GM21526 (cell line): Measurements from ENCODE around the gene CELA1.
"Not testable (repeated sequence)": the region's sequence is repeated elsewhere in the genome, so short reads cannot be mapped to it uniquely, and the experiment has no call there.

Experiments used
- ATAC-seq: cut with Tn5 transposase; IDR thresholded peaks from one replicate; pipeline ENCODE4 v1.9.1; 2021; ENCODE audit warnings: moderate library complexity; ENCODE audit not compliant: unreplicated experiment, low FRiP score

The CELA1 gene

DNA sequence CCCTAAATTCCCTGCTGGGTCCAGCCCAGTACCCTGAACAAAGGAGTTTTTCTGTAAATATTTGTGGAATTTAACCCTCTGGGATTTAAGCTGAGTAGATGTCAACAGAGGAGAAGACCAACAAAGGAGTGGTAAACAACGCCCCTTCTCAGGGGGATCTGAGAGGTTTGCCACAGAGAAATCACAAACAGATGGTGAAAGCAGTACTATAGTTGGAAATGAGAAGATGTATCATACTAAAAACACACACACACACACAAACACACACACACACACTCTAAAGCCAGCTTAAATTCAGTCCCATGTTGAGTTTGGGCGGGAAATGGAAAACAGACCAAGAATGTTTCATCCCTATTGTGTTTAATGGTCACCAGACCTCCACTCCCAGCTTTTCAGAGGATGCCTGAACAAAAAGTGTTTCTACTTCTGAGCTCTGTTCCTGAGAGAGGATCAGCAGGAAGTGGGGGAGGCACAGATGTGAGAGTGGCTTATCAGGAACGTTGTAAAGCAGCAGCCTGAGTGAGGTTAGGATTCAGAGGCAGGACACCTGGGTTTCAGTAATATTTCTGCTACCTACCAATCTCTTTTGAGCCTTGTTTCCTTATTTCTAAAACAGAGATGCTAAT lies 25.7 kb downstream of the CELA1 start:
- no peak for ATAC-seq

DNA sequence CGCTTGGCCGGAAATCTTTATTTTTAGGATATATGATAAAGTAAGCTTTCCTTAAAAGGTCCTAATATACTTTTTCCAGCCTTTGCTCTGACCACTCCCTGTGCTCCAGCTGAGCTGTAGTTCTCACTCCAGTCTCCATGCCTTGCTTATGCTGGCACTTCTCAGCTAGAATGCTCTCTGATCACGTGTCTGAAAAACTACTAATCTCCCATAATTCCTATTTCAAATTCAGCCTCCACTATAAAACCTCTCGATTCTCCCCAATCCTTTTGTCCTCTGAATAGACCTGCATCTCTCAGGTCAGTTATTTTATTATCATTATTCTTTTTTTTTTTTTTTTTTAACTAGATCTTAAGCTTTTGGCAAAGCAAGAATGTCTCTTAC lies 26.2 kb downstream of the CELA1 start:
- no peak for ATAC-seq

DNA sequence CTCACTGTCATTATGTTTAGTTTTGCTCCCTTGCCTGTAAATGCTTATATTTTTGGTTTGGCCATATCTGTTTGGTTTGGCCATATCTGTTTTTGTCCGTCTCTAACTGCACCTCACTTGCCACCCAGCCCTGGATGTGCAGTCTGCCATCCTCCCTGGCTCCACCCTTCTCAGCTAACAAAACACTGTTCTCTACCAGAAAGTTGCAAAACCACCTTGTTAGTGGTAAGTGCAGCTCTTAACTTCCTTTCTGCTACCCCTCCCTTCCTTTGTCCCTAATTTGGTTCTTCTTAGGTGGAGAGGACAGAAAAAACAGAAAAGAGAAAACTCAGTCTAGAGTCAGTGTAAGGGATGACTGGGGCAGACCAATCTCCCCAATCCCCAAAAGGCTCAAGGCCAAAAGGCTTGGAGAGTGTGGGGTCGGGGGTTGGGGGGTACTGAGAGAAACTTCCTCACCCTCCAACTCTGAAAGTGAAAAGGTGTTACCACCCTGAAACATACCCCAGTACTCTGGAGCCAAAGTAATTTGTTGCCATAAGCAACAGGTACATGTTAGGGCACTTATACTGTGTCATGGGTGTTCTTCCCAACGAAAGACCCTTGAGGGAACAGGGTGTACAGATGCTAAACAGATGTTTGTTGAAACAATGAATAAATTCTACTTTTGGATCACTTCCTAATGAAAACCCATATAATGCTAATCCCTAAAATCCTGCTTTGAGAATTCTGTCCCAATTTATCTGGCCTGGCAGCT lies 27.5 kb downstream of the CELA1 start:
- no peak for ATAC-seq

DNA sequence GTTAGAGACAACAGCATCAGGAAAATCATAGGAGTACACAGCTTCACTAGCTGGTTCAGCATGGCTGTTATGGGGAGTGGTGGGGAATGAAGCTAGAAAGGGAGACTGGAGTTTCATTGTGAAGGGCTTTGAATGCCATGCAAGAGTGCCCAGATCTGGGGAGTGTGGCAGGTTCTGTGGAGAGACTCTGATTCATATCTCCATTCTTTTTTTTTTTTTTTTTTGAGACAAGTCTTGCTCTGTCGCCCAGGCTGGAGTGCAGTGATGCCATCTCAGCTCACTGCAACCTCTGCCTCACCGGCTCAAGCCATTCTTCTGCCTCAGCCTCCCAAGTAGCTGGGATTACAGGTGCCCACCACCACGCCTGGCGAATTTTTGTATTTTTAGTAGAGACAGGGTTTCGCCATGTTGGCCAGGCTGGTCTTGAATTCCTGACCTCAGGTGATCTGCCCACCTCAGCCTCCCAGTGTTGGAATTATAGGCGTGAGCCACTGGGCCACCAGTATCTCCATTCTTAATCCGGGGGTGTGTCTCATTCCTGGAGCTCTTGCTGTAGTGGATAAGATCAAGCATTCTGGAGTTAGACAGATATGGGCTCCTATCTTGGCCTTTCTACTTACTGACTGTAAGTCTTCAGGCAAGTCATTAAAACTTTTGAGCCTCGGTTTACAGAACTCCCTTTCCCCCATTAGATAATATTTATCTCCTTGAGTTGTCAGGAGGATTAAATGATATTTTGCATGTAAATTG lies 28.2 kb downstream of the CELA1 start:
- ATAC-seq, result not testable (repeated sequence)

DNA sequence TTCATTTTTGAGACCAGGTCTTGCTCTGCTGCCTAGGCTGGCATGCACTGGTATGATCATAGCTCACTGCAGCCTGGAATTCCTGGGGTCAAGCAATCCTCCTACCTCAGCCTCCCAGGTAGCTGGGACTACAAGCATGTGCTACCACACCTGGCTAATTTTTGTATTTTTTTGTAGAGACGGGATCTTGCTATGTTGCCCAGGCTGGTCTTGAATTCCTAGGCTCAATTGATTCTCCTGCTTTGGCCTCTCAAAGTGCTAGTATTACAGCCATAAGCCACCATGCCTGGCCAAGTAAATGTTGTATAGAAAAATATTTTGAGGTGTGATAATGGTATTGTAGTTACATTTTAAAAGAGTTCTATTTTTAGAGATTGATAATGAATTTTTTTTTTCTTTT lies 35.1 kb downstream of the CELA1 start:
- ATAC-seq, result no peak

DNA sequence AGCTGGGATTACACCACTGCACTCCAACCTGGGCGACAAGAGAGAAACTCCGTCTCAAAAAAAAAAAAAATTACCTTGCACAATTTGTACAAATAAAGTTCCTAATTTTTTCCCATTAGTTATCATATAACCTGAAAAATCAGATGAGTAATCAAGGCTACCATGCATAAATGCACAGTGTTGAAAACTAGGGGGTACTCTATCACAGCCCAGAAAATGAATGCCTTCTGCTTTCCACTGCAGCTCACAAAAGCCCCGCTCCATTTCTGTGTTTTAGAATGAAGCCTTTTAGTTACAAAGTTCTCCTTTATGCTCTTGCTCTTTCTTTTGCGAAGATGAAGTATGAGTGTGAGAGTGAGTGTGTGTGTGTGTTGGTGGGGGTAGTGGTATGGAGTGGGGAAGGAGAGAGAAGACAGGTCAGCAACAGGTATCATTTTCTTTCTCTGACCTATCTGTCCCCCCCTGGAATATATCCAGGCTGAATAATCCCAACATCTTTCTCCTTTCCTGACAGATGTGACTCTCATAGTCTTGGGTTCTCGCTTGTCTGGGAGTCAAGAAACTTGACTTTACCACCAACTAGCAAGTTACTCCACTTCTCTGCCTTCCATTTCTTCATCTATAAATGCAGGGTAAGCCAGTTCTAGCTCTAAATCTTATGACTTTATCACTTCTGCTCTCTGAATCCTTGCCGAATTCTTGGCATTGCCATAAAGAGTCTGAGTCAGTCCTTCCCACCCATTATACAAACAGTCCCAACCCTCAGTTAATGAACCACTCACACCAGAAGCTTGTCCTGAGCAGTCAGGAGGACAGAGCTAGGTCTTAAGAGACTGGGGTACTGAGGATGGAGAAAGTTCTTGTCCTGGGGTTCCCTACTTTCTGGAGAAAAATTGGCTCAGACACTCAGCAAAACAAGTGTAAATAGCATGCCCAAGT lies 38.6 kb downstream of the CELA1 start:
- ATAC-seq, result no peak

DNA sequence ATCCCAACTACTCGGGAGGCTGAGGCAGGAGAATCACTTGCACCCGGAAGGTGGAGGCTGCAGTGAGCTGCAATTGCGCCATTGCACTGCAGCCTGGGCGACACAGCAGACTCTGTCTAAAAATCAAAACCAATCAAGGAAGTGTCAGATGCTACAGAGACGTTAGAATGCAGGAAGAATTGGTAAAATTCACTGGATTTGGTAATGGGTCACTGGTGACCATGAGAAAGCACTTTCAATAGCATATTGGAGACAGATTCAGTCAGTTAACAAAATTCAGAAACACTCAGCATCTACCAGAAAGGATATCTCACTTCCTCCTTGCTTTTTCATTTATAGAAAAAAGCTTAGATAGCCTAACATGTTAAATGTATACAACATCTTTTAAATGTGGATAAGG lies 40.0 kb downstream of the CELA1 start:
- no peak for ATAC-seq

DNA sequence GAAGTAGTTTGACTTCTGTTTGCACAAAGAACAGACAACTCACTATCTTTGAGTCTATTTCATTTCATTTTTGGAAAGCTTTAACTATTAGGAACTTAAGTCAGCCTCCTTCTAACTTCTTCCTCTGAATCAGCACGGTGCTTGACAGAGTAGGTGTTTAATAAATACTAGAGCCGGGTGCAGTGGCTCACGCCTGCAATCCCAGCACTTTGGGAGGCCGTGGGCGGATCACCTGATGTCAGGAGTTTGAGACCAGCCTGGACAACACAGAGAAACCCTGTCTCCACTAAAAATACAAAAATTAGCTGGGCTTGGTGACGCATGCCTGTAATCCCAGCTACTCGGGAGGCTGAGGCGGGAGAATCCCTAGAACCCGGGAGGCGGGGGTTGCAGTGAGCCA lies 45.7 kb downstream of the CELA1 start:
- ATAC-seq, result not testable (repeated sequence)

DNA sequence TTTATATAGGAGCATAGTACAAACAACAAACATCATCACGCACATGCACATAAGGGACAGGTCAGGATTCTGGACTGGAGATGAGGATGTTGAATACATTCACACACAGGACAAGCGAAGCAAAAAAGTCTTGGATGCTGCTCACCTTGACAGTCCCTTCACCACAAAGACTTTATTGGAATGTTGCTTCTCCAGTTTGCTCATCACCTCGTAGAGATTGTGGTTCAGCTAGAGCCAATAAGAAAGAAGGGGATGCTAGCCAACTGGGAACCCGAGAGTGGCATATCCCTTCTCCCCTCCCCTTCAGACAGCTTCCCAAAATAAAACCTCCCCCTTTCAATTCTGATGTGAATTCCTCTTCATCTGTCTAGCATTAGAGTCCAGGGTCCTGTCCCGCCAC lies 50.8 kb downstream of the CELA1 start:
- ATAC-seq, result no peak

DNA sequence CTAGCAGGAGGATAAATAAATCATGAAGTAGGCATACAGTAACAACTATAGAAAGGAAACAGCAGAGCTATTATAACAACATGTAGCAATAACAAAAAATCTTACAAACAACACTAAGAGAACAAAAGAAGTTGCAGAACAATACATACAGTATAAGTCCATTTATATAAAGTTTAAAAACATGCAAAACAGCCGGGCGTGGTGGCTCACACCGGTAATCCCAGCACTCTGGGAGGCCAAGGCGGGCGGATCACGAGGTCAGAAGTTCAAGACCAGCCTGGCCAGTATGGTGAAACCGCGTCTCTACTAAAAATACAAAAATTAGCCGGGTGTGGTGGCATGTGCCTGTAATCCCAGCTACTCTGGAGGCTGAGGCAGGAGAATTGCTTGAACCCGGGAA lies 52.4 kb downstream of the CELA1 start:
- ATAC-seq, result not testable (repeated sequence)

DNA sequence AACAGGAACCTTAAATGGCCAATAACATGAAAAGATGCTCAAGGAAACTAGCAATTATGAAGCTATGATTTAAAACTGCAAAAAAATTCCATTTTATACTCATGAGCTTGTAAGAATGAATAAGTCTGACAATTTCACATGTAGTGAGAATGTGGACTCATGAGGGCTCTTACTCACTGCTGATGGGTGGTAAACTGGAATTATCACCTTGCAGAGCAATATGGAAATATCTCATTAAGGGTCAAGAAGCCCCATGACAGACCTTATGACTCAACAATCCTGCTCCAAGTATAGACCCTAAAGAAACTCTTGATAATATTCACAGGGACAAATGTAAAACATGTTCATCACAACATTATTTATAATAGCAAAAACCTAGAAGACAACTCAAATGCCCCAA lies 52.8 kb downstream of the CELA1 start:
- no peak for ATAC-seq

DNA sequence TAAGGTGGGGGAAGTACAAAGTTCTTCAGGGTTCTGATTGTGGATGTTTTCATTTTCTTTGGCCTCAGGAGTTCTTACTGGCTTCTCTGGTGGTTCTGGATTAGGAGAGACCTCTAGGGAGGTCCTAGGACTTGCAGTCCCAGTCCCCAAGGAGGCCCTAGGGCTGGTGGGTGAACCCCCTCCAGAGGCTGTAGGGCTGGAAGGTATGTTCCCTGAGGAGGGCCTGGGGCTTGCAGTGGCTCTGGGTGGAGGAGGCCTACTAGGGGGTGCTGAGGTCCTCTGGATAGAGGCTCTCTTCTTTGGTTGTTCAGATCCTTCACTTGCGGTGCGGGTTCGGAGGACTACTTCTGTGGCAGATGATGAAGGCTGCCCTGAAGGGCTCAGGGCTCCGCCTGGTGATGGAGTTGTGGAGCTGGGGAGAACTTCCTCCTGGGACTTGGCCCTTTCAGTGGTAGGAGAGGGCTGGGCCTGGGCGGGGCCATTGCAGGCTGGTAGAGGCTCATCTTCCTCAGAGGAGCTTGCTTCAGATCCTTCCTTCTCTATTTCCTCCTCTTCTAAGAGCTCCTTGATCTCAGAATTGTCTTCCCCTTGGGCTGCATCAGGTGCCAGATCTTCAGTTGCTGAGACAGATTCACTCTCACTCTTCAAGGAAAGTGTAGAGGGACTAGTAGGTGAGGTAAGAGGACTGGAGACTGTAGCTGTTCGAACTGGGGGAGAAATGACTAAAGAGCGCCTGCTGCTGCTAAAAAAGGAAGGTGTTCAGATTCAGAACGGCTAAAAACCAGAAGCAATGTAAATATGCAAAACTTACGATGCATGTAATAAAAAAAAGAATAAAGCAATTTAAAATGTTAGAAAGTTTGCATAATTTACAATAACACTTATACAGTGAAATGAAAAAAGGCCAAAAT lies 54.6 kb downstream of the CELA1 start:
- ATAC-seq, result not testable (repeated sequence)

DNA sequence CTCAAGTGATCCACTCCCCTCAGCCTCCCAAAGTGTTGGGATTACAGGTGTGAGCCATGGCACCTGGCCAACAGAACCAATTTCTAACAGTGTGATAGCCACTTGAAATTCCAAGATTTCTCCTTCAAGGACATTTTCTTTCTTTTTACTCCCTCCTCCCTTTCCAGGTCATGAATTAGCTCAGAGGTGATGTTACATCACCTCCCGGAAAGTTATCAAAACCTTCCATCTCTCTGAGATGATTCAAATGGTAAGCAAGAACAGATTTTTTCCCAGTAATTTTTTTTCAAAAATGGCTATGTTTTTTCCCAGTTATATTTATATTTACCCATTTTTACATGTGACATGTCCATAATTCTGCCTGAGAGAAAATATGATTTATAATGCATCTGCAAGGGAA lies 60.6 kb downstream of the CELA1 start:
- ATAC-seq, result no peak

DNA sequence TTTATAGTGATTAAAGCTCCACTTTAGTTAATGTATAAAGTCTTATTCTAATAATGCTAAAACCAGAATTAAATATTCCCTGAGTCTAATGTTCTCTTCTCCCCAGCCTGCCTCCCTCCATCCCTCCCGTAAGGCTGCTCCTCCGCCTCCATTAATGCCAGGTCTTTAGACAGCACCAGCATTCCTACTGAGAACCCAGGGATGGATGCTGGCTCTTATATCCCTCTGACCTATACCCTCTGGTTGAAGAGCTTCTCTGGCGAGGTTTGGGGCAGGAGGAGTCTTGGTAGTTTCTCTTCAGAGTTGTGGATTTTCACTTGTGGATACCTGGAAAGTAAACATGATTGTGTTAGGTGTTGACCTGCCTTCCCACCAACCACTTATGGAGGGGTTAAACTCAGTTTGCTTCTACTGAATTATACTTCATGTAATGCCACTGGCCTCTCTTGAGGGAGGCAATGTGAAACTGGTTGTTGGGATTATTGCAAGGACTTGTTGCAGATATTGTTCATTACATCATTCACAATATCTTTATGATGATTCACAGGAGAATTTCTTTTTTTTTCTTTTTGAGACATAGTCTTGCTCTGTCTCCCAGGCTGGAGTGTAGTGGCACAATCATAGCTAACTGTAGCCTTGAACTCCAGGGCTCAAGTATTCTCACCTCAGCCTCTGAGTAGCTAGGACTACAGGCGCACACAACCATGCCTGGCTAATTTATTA lies 65.1 kb downstream of the CELA1 start:
- ATAC-seq, result no peak
